GM18951 (cell line): ENCODE data around the gene POLR3F.
"Not testable (repeated sequence)": the region's sequence is repeated elsewhere in the genome, so short reads cannot be mapped to it uniquely, and the experiment has no call there.

Source experiments
- POLR2A ChIP-seq: IDR thresholded peaks from 4 replicates; pipeline ENCODE4 v1.6.1; 2011; ENCODE audit warnings: mild to moderate bottlenecking; ENCODE audit not compliant: insufficient read length, insufficient read depth; ENCODE audit errors: extremely low read depth
- in situ Hi-C: fragments of 300-500 bp; cut with MboI; formaldehyde crosslinking; loops from one replicate; pipeline ENCODE4 v1.12.0; 2022; ENCODE audit warnings: low sequenced_read_pairs, mixed read lengths, inconsistent platforms; ENCODE audit not compliant: unreplicated experiment

POLR3F gene

DNA sequence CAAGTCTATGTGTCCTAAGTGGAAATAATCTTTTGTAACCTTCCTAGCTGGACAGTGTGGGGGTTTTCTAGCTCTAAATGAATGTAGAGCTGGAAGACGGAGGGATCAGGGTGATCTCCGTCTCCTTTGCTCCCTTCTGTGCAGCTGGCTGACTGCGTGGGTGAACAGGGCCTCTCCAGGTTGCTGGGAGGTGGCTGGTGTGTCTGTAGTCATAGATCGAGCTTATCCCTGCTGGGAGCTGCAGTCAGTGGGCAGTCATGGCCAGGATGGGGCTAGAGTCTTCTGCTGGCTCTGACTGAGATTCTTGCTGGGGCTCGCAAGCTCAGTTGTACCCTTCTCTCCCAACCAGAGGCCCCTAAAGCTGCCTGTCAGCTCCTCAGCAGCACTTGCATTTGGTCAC is 46.9 kb downstream of the POLR3F start:
- in situ Hi-C loops = no loop called here
- TF ChIP-seq POLR2A = no peak

GRCh38 chr20:18515973-18516372 is 48.8 kb downstream of the POLR3F start:
- TF ChIP-seq POLR2A = no peak
- in situ Hi-C loops = no loop called here

- in situ Hi-C loops = not testable (repeated sequence)
These were observed 54.9 kb downstream of the POLR3F start for GRCh38 chr20:18522066-18522465.

GRCh38 chr20:18523066-18523465 is 55.9 kb downstream of the POLR3F start:
- in situ Hi-C loops = no loop called here
- TF ChIP-seq POLR2A = no peak

DNA sequence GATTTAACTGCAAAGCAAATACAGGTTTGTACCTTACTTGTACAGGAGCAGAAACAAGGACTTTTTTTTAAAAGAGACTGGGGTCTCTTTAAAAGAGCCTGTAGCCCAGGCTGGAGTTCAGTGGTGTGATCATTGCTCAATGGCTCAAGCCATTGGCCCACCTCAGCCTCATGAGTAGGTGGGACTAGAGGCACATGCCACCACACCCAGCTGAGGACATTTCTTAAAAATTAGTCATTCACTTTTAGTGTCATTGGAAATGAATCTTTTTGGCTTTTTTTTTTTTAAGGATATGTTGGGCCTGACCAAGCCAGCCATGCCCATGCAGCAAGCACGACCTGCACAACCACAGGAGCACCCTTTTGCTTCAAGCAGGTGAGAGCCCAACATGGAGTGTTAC is 57.5 kb downstream of the POLR3F start:
- TF ChIP-seq POLR2A = no peak
- in situ Hi-C loops = no loop called here

GRCh38 chr20:18526761-18527160 is 59.6 kb downstream of the POLR3F start:
- in situ Hi-C loops = not testable (repeated sequence)

DNA sequence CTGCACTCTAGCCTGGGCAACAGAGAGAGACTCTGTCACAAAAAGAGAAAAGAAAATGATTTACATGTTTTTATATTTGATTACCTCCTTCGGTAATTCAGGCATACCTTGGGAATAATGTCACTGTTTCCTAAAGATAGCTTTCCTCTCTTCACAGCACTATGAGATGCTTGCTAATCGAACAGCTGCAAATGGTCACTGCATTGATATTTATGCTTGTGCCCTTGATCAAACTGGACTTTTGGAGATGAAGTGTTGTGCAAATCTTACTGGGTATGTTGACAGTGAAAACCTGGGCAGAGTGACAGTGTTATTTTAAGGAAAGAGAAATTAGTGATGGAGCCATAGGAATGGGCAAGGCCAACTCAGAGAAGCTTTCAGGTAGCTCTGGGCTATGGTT is 60.1 kb downstream of the POLR3F start:
- in situ Hi-C loops = no loop called here

DNA sequence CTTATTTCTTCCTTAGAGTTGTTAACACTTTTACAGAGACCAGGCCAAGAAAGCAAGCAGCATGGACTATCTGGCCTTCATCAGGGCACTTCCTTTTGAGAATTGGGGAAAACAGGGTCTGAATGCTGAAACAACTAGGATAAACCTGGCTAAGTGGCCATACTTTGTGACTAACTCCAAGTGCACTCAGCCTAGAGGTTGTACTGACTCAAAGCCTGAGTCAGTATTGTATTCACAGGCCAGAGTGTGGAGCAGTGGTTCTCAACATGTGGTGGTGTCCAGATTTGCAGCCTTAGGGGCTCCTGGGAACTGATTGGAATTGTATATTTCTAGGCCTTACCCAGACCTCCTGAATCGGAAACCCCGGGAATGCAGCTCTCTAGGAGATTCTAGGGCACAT is 60.6 kb downstream of the POLR3F start:
- no peak for TF ChIP-seq POLR2A
- in situ Hi-C loops = no loop called here

More for the DNA sequence above, 60.1 kb downstream of the POLR3F start:
- TF ChIP-seq POLR2A = no peak

DNA sequence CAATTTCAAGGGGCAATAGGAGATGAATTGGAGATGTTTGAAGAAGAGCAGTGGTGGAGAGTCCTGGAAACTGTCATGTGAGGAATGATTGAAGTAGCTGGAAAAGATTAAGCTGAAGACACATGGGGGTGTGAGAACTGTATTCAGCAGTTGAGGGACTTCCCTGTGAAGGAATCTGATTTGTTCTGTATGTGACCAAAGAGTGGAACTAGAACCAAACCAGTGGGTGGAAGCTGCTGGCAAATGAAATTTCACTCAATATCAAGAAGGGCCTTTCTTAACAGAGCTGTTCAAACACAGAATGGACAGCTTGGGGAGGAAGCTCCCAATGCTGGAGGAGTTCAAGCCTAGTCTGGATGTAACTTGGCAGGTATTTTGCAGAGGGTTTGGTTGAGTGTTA is 61.9 kb downstream of the POLR3F start:
- in situ Hi-C loops = no loop called here
- no peak for TF ChIP-seq POLR2A

DNA sequence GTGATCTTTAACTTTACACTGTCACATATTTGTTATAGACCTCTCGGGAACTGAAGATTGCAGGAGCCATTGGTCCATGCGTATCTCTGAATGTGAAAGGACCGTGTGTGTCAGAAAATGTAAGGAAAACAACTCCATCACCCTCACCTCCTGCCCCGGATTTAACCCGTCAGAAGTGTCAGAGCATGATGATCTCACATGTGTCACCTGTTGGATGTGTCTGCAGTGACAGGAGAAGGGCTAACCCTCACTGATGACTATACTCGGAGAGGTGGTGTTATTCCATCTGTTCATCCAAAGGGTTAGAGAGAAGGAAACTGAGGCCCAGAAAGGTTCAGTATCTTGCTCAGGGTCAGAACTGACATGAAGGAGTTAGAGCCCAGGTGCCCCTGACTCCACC is 65.4 kb downstream of the POLR3F start:
- TF ChIP-seq POLR2A = no peak
- in situ Hi-C loops = no loop called here

DNA sequence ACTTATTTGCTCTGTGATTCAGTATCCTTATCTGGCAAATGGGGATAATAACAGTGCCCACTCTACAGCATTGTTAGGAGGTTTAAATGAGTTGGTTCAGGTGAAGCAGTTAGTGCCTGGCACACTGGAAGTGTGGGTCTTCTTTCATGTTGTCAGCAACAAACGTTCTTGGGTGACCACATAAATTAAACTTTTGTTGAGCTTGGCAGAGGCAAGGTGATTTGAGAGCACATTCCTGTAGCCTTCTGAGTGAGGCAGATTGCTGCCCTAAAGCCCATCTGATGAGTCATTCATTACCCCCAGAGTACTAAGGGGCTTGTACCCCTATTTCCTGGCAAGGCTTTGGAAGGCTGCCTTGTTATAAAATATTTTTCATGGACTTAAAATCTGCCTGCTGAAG is 66.3 kb downstream of the POLR3F start:
- no peak for TF ChIP-seq POLR2A
- in situ Hi-C loops = no loop called here

DNA sequence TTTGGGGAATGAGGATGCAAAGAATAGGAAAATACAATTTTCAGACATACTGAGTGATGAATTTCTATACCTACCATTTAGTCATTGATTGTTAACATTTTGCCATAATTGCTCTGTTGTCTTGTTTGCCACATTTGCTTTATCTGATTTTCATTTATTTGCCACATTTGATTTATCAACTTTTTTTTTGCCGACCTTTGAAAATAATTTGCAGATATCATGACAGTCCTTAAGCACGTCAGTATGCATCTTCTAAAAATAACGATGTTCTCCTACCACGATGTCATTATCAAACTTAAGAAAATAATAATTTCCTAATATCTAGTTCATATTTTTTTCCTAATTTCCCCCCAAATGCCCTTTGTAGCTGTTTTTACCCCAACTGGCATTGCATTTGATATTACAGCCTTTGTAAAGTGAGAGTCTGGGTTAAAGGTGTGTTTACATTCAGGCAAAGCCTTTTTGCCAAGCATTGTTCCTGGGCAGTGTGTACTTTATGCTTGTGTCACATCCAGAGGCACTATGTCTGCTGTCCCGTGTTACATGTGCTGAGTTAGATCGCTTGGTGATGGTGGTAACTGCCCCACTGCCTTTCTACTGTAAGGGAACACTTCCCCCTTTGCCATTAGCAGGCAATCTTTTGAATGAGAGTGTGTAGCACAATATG is 66.9 kb downstream of the POLR3F start:
- in situ Hi-C loops = no loop called here
- no peak for TF ChIP-seq POLR2A
